Measurements from ENCODE around the gene GALR3.
A peak's percentile ranks its signal among the peaks of the same experiment; 100 is the strongest.

The GALR3 gene

DNA sequence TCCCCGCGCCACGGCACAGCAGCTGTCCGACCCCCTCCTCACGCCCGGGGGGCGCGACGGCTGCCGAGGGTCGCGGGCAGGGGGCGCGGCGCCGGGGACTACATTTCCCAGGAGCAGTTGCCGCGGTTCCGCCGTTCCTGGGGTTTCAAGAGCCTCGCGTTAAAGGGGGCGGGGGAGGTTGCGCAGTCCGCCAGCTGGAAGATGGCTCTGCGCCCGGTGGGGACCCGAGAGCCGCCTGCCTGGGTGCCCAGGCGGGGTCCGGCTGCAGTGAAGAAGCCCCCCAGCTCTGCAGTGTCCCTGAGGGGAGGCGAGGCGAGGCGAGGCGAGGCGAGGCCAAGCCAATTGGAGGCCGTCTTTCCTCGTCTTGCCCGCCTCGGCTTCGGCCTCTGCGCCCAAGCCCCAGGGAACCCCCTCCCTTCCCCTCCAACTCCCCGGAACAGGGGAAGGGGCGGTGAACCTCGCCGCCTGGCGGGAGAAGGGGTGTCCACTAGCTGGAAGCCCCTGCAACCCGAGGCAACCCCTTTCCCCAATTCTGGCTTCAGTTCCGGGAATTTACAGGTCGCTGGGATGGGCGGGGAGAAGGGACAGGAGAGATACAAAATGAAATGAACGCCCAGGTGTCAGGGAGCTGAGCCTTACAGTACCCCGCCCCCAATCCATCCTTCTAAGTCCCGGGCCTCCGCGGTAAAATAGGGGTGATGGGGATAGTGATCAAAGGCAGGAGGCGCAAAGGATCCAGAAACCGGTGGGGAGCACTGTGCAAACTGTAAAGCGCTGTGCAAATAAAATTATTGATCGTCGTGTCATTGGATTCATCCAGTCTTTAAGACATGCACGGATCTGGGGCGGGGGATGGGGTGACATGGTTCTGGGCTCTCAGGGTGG, 20.6 kb upstream of the GALR3 start:
- H3K4me3 ChIP-seq (replicated peaks; ENCODE audit: low read depth, low read length), result peak overlapping the region; percentile 53
- TF ChIP-seq, protein P1, sequence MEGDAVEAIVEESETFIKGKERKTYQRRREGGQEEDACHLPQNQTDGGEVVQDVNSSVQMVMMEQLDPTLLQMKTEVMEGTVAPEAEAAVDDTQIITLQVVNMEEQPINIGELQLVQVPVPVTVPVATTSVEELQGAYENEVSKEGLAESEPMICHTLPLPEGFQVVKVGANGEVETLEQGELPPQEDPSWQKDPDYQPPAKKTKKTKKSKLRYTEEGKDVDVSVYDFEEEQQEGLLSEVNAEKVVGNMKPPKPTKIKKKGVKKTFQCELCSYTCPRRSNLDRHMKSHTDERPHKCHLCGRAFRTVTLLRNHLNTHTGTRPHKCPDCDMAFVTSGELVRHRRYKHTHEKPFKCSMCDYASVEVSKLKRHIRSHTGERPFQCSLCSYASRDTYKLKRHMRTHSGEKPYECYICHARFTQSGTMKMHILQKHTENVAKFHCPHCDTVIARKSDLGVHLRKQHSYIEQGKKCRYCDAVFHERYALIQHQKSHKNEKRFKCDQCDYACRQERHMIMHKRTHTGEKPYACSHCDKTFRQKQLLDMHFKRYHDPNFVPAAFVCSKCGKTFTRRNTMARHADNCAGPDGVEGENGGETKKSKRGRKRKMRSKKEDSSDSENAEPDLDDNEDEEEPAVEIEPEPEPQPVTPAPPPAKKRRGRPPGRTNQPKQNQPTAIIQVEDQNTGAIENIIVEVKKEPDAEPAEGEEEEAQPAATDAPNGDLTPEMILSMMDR (IDR thresholded peaks at IDR 0.05; ENCODE audit: insufficient read depth, low read length, poor library complexity, severe bottlenecking), result no peak
- H3K27me3 ChIP-seq (replicated peaks; ENCODE audit: control insufficient read depth, insufficient read depth, low read length), result peaks cover 10% of the 10 kb centered on the region; the same call in 1 of the 2 replicates
- H3K36me3 ChIP-seq (ENCODE audit: control insufficient read depth, insufficient read depth, low read length), result no peaks in the 10 kb centered on the region
- no peak for DNase-seq (ENCODE audit: extremely low read depth, insufficient read length)

- TF ChIP-seq, protein P1 (IDR thresholded peaks at IDR 0.05; ENCODE audit: insufficient read depth, low read length, poor library complexity, severe bottlenecking), result no peak
- H3K4me3 ChIP-seq (replicated peaks; ENCODE audit: low read depth, low read length), result no peak overlapping the region
- H3K27me3 ChIP-seq (replicated peaks; ENCODE audit: control insufficient read depth, insufficient read depth, low read length), result peaks cover 10% of the 10 kb centered on the region; the same call in 1 of the 2 replicates
- DNase-seq (ENCODE audit: extremely low read depth, insufficient read length), result no peak
- no peaks in the 10 kb centered on the region for H3K36me3 ChIP-seq (ENCODE audit: control insufficient read depth, insufficient read depth, low read length)
Observed at GRCh38 chr22:37803195-37803638, 20.0 kb upstream of the GALR3 start.

DNA sequence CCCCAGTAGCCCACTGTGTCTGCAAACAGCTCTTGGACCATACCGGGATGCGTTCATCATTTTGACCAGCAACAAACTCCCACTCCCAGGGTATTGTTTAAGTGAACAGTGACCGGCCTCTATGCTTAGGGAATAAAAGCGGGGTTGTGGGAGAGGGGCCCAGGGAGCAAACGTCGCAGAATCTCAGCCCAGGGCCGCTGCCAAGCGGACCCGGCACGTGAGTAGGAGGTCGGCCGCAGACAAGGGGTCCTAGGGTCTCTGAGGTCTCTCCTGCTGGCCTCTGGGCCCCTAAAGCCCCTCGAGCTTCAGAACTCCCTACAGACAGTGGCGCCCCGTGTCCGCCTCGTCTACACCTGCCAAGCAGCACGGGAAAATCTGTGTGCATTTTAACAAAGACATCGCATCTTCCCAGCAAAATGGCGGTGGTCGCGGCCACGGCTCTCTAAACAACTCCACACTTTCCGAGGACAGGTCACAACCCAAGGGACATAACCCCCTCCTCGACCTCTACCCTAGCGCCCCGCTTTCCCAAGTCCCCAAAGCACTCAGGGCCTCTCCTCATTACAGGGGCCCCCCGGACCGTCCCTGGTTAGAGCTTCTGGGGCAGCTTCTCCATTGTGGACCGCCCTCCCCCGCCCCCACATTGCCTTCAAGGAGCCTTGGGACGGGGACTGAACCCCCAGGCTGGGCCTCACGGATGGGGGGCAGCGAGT, 19.4 kb upstream of the GALR3 start:
- no peaks in the 10 kb centered on the region for H3K36me3 ChIP-seq (ENCODE audit: control insufficient read depth, insufficient read depth, low read length)
- no peak for DNase-seq (ENCODE audit: extremely low read depth, insufficient read length)
- peaks cover 10% of the 10 kb centered on the region; the same call in 1 of the 2 replicates for H3K27me3 ChIP-seq (replicated peaks; ENCODE audit: control insufficient read depth, insufficient read depth, low read length)
- H3K4me3 ChIP-seq (replicated peaks; ENCODE audit: low read depth, low read length), result no peak overlapping the region
- TF ChIP-seq, protein P1 (IDR thresholded peaks at IDR 0.05; ENCODE audit: insufficient read depth, low read length, poor library complexity, severe bottlenecking), result no peak

DNA sequence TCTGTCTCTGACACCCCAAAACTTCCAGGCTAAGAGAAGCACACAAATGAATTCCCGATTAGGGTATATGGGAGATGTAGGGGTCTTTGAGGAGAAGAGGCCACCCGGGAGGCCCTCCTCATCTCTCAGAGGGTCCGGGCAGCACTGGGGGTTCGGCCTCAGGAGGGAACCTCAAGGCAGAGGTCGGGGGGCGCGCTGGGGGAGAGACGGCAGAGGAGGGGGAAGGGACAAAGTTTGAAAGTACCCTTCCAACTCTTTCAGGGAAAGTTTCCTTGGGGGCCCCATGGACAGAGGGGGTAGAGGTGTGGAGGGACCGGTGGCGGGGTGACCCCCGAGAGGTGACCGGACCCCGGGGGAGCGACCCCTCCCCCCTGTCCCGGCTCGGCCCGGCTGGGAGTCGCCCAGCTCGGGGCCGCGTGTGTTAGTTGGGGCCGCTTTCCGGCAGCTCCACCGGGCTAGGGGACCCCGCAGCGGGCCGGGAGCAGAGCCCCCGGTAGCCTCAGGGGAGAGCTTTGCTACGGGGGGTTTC, 18.8 kb upstream of the GALR3 start:
- H3K4me3 ChIP-seq (replicated peaks; ENCODE audit: low read depth, low read length), result peak overlapping the region; percentile 46
- no peak for DNase-seq (ENCODE audit: extremely low read depth, insufficient read length)
- H3K36me3 ChIP-seq (ENCODE audit: control insufficient read depth, insufficient read depth, low read length), result no peaks in the 10 kb centered on the region
- TF ChIP-seq, protein P1 (IDR thresholded peaks at IDR 0.05; ENCODE audit: insufficient read depth, low read length, poor library complexity, severe bottlenecking), result no peak
- H3K27me3 ChIP-seq (replicated peaks; ENCODE audit: control insufficient read depth, insufficient read depth, low read length), result peaks cover 10% of the 10 kb centered on the region; the same call in 1 of the 2 replicates

DNA sequence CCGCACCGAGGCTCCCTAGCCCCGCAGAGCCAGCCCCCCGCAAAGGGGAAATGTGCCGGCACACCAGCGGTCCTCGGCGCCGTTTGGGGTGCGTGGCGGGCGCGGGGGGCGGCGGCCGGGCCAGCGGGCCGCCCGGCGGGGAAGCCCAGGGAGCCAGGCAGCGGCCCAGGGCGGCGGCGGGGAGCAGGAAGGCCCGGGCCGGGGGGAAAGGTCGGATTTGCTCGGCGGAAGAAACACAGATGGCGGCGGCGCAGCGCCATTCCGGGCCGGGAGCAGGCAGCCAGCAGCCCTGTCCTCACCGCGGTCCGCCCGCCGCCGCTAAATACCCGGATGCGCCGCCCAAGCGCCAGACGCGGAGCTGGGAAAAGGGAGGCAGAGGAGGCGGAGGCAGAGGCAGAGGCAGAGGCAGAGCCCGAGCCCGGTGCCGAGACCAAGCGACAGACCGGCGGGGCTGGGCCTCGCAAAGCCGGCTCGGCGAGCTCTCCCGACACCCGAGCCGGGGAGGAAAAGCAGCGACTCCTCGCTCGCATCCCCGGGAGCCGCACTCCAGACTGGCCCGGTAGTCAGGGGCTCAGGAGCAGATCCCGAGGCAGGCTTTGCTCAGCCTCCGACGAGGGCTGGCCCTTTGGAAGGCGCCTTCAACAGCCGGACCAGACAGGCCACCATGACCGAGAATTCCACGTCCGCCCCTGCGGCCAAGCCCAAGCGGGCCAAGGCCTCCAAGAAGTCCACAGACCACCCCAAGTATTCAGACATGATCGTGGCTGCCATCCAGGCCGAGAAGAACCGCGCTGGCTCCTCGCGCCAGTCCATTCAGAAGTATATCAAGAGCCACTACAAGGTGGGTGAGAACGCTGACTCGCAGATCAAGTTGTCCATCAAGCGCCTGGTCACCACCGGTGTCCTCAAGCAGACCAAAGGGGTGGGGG, 18.0 kb upstream of the GALR3 start:
- TF ChIP-seq, protein P1 (IDR thresholded peaks at IDR 0.05; ENCODE audit: insufficient read depth, low read length, poor library complexity, severe bottlenecking), result no peak
- DNase-seq (ENCODE audit: extremely low read depth, insufficient read length), result peak; percentile 54
- H3K27me3 ChIP-seq (replicated peaks; ENCODE audit: control insufficient read depth, insufficient read depth, low read length), result peaks cover 10% of the 10 kb centered on the region; the same call in 1 of the 2 replicates
- H3K36me3 ChIP-seq (ENCODE audit: control insufficient read depth, insufficient read depth, low read length), result no peaks in the 10 kb centered on the region
- H3K4me3 ChIP-seq (replicated peaks; ENCODE audit: low read depth, low read length), result peak overlapping the region; percentile 46

Measured in GM06990 (cell line).